MM.1S (cell line): ENCODE data around the gene PLIN4.

Source experiments
- CTCF ChIP-seq: fragments of 300-600 bp; sonication (generic); IDR thresholded peaks from 2 replicates; pipeline ENCODE4 v1.5.1; 2016; ENCODE audit warnings: antibody characterized with exemption, low read length, mixed read lengths
- EZH2 ChIP-seq: fragments of 300-600 bp; sonication (generic); optimal IDR thresholded peaks from 2 replicates; pipeline ENCODE3; 2017; ENCODE audit warnings: low read depth, mild to moderate bottlenecking, antibody characterized with exemption, low read length, mixed read lengths
- EZH2phosphoT487 ChIP-seq: fragments of 300-600 bp; sonication (generic); IDR thresholded peaks from 2 replicates; pipeline ENCODE4 v1.6.1; 2018; ENCODE audit warnings: antibody characterized with exemption, low read length

- TF ChIP-seq CTCF: no peak
- no peak for TF ChIP-seq EZH2phosphoT487
- TF ChIP-seq EZH2: no peak
Observed at GRCh38 chr19:4483385-4483784, 34.9 kb downstream of the PLIN4 start.
